NB4 (cell line): ENCODE measurements around the gene PTPN1.
"Not testable (repeated sequence)": the region's sequence is repeated elsewhere in the genome, so short reads cannot be mapped to it uniquely, and the experiment has no call there.

Experiments used
- DNase-seq: peaks from one replicate; pipeline ENCODE4 v3.0.0; 2010; ENCODE audit warnings: low read depth
- H3K4me3 ChIP-seq: one replicate; pipeline ENCODE4 v1.5.1; 2011; ENCODE audit warnings: mild to moderate bottlenecking, low read depth, low read length, moderate library complexity
- CTCF ChIP-seq: IDR thresholded peaks from one replicate; pipeline ENCODE4 v1.5.1; 2012; ENCODE audit warnings: low read depth, low read length
- MAX ChIP-seq: IDR thresholded peaks from 2 replicates; pipeline ENCODE4 v1.6.1; 2011; ENCODE audit warnings: low read depth, low read length
- MYC ChIP-seq: IDR thresholded peaks from 2 replicates; pipeline ENCODE4 v1.6.1; 2011; ENCODE audit warnings: low read depth, low read length
- POLR2A ChIP-seq: IDR thresholded peaks from 2 replicates; pipeline ENCODE4 v1.6.1; 2011; ENCODE audit warnings: mild to moderate bottlenecking; ENCODE audit not compliant: insufficient read length; ENCODE audit errors: extremely low read depth

PTPN1 gene

GRCh38 chr20:50470264-50470858 is 39.8 kb upstream of the PTPN1 start:
- H3K4me3 ChIP-seq, result no peak overlapping the region
- no peak for DNase-seq
- TF ChIP-seq CTCF, result no peak
- TF ChIP-seq MYC, result no peak
- no peak for TF ChIP-seq MAX
- TF ChIP-seq POLR2A, result no peak

GRCh38 chr20:50471231-50471630 is 39.0 kb upstream of the PTPN1 start:
- DNase-seq, result no peak
- TF ChIP-seq MYC (no peak), CTCF (no peak), POLR2A (no peak), MAX (no peak)
- no peak overlapping the region for H3K4me3 ChIP-seq

DNA sequence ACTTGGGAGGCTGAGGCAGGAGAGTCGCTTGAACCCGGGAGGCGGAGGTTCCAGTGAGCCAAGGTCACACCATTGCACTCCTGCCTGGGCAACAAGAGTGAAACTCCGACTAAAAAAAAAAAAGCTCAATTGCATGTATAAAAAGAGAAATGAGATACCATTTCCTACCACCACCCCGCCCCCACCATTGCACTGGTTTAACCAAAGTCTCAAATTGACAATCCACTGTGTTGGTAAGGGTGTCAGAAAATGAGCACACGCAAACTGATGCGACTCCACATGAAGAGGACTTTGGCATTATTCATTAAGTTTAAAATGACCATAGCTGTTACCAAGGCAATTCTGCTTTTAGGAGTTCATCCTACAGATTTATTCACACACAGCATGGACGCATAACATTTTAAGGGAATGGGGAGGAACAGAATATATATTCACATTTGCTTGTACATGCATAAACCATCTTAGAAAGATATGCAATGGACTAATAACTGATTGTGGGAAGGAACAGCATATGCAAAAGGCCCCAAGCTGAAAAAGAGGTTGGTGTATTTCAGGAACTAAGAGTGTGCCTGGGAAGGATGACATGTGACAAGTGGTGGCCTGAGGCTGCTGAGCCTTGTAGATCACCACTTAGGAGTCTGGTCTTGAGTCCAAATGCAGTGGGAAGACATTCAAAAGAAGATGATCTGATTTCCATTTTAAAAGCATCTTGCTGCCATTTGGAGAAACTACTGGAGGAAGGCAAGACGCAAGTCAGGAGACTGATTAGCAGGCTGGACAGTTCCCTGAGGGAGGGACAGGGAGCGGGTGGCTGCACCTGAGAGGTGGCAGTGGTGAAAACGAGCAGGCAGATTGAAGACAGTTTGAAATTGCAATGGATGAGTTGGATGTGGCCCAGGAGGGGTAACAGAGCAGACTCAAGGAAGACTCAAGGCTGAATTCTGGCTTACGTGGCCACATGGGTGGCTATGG is 37.2 kb upstream of the PTPN1 start:
- no peak overlapping the region for H3K4me3 ChIP-seq
- TF ChIP-seq CTCF, result no peak
- peak; percentile 31; the same call in 1 of the 2 replicates for TF ChIP-seq MAX
- DNase-seq, result no peak

DNA sequence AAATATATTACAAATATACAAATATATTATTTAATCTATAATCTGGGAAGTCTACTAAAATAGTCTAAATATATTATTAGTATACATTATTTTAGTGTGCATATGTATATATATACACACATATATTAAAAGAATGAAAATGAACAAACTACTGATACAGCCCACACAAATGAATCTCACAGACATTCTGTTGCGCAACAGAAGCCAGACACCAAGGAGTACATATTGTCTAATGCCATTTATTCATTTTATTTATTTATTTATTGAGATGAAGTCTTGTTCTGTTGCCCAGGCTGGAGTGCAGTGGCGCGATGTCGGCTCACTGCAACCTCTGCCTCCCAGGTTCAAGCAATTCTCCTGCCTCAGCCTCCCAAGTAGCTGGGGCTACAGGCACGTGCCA is 35.8 kb upstream of the PTPN1 start:
- DNase-seq, H3K4me3 ChIP-seq: not testable (repeated sequence)

- TF ChIP-seq MYC, result no peak
- TF ChIP-seq POLR2A, result no peak
- TF ChIP-seq MAX, result no peak
- no peak for TF ChIP-seq CTCF
- DNase-seq, result peak; percentile 31
- H3K4me3 ChIP-seq, result no peak overlapping the region
Observed at GRCh38 chr20:50475681-50476292, 34.4 kb upstream of the PTPN1 start.

DNA sequence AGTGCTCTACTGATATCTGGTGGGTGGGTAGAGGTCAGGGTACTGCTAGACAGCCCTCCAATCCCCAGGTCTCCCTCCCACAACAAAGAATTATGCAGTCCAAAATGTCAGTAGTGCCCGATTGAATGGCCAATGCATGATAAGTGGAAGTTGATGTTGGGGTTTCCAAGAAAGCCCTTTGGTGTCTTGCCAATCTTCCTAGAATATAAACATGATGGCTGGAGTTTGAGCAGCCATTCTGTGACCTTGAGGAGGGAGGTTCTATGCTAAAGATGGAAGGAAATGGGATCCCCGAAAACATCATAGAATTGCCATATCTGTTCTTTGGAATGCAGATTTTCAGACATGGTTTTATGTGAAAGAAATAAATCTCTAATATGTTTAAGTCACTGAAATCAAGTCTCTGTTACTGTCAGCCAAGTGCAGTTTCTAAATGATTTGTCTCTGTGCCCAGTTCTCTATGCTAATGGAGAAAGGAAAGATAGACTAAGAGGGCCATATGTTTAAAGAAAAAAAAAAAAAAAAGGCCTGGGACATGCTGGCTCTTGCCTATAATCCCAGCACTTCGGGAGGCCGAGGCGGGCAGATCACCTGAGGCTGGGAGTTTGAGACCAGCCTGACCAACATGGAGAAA is 32.8 kb upstream of the PTPN1 start:
- DNase-seq, result no peak

More for the DNA sequence above, 32.8 kb upstream of the PTPN1 start:
- no peak for TF ChIP-seq CTCF
- TF ChIP-seq MAX, result no peak
- H3K4me3 ChIP-seq, result no peak overlapping the region
